Urothelium cell line (cell line): ENCODE data around the gene NFYB.
"Not testable (repeated sequence)": the region's sequence is repeated elsewhere in the genome, so short reads cannot be mapped to it uniquely, and the experiment has no call there.

ENCODE experiments used
- DNase-seq: peaks from one replicate; pipeline ENCODE4 v3.0.0; 2011; ENCODE audit warnings: low spot score, mixed read lengths
- FAIRE-seq: peaks from 2 replicates; lab custom pipeline; 2011; peaks lifted over from hg19 to GRCh38; lab: Jason Lieb, UNC

NFYB gene

GRCh38 chr12:104163028-104163427 is 25.0 kb upstream of the NFYB start:
- not testable (repeated sequence) for FAIRE-seq, DNase-seq

- no peak for FAIRE-seq
- no peak for DNase-seq
Measured at GRCh38 chr12:104155711-104156555, 17.9 kb upstream of the NFYB start.

- no peak for FAIRE-seq
- no peak for DNase-seq
Measured at GRCh38 chr12:104154806-104155205, 16.8 kb upstream of the NFYB start.

- FAIRE-seq (no peak), DNase-seq (no peak)
Measured at GRCh38 chr12:104154286-104154685, 16.3 kb upstream of the NFYB start.

- DNase-seq (no peak), FAIRE-seq (no peak)
Measured at GRCh38 chr12:104152685-104153241, 14.8 kb upstream of the NFYB start.

- DNase-seq (no peak), FAIRE-seq (no peak)
Measured at GRCh38 chr12:104150416-104150815, 12.4 kb upstream of the NFYB start.

- FAIRE-seq (no peak), DNase-seq (no peak)
Measured at GRCh38 chr12:104147346-104147745, 9.3 kb upstream of the NFYB start.

GRCh38 chr12:104143918-104144317 is 5.9 kb upstream of the NFYB start:
- DNase-seq (no peak), FAIRE-seq (no peak)

- DNase-seq (no peak), FAIRE-seq (no peak)
Measured at GRCh38 chr12:104143002-104143401, 5.0 kb upstream of the NFYB start.

GRCh38 chr12:104142543-104142942 is 4.5 kb upstream of the NFYB start:
- no peak for DNase-seq
- no peak for FAIRE-seq

GRCh38 chr12:104138797-104139152 is 765 bp upstream of the NFYB start:
- no peak for FAIRE-seq
- no peak for DNase-seq

- FAIRE-seq (no peak), DNase-seq (peak; percentile 20)
Measured at GRCh38 chr12:104137001-104137901, 759 bp downstream of the NFYB start.

- DNase-seq (no peak), FAIRE-seq (no peak)
Measured at GRCh38 chr12:104136577-104136976, 1.4 kb downstream of the NFYB start.

- DNase-seq (no peak), FAIRE-seq (no peak)
Measured at GRCh38 chr12:104134882-104135281, 3.1 kb downstream of the NFYB start.

- FAIRE-seq (no peak), DNase-seq (no peak)
Measured at GRCh38 chr12:104133866-104134265, 4.1 kb downstream of the NFYB start.

GRCh38 chr12:104133321-104133720 is 4.7 kb downstream of the NFYB start:
- FAIRE-seq: no peak

GRCh38 chr12:104132351-104132956 is 5.6 kb downstream of the NFYB start:
- FAIRE-seq (no peak), DNase-seq (no peak)

More at GRCh38 chr12:104133321-104133720, 4.7 kb downstream of the NFYB start:
- no peak for DNase-seq

- DNase-seq: no peak
- FAIRE-seq: no peak
Measured at GRCh38 chr12:104131609-104132008, 6.4 kb downstream of the NFYB start.

- DNase-seq (no peak), FAIRE-seq (no peak)
Measured at GRCh38 chr12:104130760-104131159, 7.2 kb downstream of the NFYB start.

GRCh38 chr12:104126548-104126947 is 11.5 kb downstream of the NFYB start:
- FAIRE-seq (no peak), DNase-seq (no peak)

- FAIRE-seq (no peak), DNase-seq (no peak)
Measured at GRCh38 chr12:104122298-104122697, 15.7 kb downstream of the NFYB start.
